WTC11 (cell line): ENCODE data around the gene TIE1.

Experiments
- ATF1 ChIP-seq: sonication (generic); formaldehyde crosslinking; IDR thresholded peaks from 2 replicates; pipeline ENCODE4 v1.8.1; 2023; ENCODE audit warnings: mild to moderate bottlenecking, moderate library complexity, missing genetic modification reagents
- CREB1 ChIP-seq: sonication (generic); formaldehyde crosslinking; IDR thresholded peaks from 2 replicates; pipeline ENCODE4 v1.8.0; 2023; ENCODE audit warnings: mild to moderate bottlenecking, missing genetic modification reagents
- GABPB1 ChIP-seq: sonication (generic); formaldehyde crosslinking; IDR thresholded peaks from 2 replicates; pipeline ENCODE4 v1.8.1; 2023; ENCODE audit warnings: mild to moderate bottlenecking, missing genetic modification reagents
- TF ChIP-seq, protein P1 (sequence below): fragments of 200-600 bp; IDR thresholded peaks from 2 replicates; pipeline ENCODE4 v1.8.0; 2022; ENCODE audit warnings: antibody characterized with exemption
- TF ChIP-seq, protein P2 (sequence below): sonication (generic); formaldehyde crosslinking; IDR thresholded peaks from 2 replicates; pipeline ENCODE4 v1.8.1; 2023; ENCODE audit warnings: mild to moderate bottlenecking, missing genetic modification reagents, moderate library complexity
- TF ChIP-seq, protein P3 (sequence below): sonication (generic); formaldehyde crosslinking; IDR thresholded peaks from 2 replicates; pipeline ENCODE4 v1.8.1; 2022; ENCODE audit warnings: mild to moderate bottlenecking, missing genetic modification reagents, moderate library complexity, borderline replicate concordance
- TF ChIP-seq, protein P4 (sequence below): sonication (generic); formaldehyde crosslinking; IDR thresholded peaks from 2 replicates; pipeline ENCODE4 v1.8.1; 2023; ENCODE audit warnings: mild to moderate bottlenecking, missing genetic modification reagents
- TF ChIP-seq, protein P5 (sequence below): sonication (generic); formaldehyde crosslinking; IDR thresholded peaks from 2 replicates; pipeline ENCODE4 v1.8.0; 2022; ENCODE audit warnings: mild to moderate bottlenecking, missing genetic modification reagents
- TF ChIP-seq, protein P6 (sequence below): sonication (generic); formaldehyde crosslinking; conservative IDR thresholded peaks from 2 replicates; pipeline ENCODE4 v1.8.1; 2022; ENCODE audit warnings: mild to moderate bottlenecking, missing genetic modification reagents
- TF ChIP-seq, protein P7 (sequence below): fragments of 250-450 bp; sonication (Bioruptor Pico); IDR thresholded peaks from 2 replicates; pipeline ENCODE4 v1.9.0; 2021; ENCODE audit warnings: mild to moderate bottlenecking, borderline replicate concordance

DNA sequence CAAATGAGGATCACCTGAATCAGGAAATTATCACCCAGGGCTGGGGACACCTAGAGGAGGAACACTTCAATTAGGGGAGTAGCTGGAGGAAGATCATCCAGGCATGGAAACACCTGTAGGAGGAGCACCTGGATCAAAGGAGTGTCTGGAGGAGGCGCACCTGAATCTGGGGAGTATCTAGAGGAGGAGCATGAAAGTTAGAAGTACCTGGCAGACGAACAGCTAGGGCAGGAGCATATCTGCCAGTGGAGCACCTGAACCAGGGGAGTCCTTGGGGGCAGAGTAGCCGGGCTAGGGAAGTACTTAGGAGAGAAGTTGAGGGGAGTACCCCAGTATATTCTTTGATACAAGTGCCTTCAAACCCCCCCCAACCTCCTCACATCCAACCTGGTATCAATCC is 16.7 kb upstream of the TIE1 start:
- TF ChIP-seq, protein P1, sequence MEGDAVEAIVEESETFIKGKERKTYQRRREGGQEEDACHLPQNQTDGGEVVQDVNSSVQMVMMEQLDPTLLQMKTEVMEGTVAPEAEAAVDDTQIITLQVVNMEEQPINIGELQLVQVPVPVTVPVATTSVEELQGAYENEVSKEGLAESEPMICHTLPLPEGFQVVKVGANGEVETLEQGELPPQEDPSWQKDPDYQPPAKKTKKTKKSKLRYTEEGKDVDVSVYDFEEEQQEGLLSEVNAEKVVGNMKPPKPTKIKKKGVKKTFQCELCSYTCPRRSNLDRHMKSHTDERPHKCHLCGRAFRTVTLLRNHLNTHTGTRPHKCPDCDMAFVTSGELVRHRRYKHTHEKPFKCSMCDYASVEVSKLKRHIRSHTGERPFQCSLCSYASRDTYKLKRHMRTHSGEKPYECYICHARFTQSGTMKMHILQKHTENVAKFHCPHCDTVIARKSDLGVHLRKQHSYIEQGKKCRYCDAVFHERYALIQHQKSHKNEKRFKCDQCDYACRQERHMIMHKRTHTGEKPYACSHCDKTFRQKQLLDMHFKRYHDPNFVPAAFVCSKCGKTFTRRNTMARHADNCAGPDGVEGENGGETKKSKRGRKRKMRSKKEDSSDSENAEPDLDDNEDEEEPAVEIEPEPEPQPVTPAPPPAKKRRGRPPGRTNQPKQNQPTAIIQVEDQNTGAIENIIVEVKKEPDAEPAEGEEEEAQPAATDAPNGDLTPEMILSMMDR: no peak
- TF ChIP-seq CREB1 (CRISPR knock-in tag) (no peak), ATF1 (CRISPR knock-in tag) (no peak), GABPB1 (CRISPR knock-in tag) (no peak)
- TF ChIP-seq, protein P2, sequence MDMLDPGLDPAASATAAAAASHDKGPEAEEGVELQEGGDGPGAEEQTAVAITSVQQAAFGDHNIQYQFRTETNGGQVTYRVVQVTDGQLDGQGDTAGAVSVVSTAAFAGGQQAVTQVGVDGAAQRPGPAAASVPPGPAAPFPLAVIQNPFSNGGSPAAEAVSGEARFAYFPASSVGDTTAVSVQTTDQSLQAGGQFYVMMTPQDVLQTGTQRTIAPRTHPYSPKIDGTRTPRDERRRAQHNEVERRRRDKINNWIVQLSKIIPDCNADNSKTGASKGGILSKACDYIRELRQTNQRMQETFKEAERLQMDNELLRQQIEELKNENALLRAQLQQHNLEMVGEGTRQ (CRISPR knock-in tag): no peak
- TF ChIP-seq, protein P3, sequence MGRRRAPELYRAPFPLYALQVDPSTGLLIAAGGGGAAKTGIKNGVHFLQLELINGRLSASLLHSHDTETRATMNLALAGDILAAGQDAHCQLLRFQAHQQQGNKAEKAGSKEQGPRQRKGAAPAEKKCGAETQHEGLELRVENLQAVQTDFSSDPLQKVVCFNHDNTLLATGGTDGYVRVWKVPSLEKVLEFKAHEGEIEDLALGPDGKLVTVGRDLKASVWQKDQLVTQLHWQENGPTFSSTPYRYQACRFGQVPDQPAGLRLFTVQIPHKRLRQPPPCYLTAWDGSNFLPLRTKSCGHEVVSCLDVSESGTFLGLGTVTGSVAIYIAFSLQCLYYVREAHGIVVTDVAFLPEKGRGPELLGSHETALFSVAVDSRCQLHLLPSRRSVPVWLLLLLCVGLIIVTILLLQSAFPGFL: no peak
- TF ChIP-seq, protein P4, sequence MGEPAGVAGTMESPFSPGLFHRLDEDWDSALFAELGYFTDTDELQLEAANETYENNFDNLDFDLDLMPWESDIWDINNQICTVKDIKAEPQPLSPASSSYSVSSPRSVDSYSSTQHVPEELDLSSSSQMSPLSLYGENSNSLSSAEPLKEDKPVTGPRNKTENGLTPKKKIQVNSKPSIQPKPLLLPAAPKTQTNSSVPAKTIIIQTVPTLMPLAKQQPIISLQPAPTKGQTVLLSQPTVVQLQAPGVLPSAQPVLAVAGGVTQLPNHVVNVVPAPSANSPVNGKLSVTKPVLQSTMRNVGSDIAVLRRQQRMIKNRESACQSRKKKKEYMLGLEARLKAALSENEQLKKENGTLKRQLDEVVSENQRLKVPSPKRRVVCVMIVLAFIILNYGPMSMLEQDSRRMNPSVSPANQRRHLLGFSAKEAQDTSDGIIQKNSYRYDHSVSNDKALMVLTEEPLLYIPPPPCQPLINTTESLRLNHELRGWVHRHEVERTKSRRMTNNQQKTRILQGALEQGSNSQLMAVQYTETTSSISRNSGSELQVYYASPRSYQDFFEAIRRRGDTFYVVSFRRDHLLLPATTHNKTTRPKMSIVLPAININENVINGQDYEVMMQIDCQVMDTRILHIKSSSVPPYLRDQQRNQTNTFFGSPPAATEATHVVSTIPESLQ: no peak
- TF ChIP-seq, protein P5, sequence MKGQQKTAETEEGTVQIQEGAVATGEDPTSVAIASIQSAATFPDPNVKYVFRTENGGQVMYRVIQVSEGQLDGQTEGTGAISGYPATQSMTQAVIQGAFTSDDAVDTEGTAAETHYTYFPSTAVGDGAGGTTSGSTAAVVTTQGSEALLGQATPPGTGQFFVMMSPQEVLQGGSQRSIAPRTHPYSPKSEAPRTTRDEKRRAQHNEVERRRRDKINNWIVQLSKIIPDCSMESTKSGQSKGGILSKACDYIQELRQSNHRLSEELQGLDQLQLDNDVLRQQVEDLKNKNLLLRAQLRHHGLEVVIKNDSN (CRISPR knock-in tag): no peak
- TF ChIP-seq, protein P6, sequence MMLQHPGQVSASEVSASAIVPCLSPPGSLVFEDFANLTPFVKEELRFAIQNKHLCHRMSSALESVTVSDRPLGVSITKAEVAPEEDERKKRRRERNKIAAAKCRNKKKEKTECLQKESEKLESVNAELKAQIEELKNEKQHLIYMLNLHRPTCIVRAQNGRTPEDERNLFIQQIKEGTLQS (CRISPR knock-in tag): no peak
- TF ChIP-seq, protein P7, sequence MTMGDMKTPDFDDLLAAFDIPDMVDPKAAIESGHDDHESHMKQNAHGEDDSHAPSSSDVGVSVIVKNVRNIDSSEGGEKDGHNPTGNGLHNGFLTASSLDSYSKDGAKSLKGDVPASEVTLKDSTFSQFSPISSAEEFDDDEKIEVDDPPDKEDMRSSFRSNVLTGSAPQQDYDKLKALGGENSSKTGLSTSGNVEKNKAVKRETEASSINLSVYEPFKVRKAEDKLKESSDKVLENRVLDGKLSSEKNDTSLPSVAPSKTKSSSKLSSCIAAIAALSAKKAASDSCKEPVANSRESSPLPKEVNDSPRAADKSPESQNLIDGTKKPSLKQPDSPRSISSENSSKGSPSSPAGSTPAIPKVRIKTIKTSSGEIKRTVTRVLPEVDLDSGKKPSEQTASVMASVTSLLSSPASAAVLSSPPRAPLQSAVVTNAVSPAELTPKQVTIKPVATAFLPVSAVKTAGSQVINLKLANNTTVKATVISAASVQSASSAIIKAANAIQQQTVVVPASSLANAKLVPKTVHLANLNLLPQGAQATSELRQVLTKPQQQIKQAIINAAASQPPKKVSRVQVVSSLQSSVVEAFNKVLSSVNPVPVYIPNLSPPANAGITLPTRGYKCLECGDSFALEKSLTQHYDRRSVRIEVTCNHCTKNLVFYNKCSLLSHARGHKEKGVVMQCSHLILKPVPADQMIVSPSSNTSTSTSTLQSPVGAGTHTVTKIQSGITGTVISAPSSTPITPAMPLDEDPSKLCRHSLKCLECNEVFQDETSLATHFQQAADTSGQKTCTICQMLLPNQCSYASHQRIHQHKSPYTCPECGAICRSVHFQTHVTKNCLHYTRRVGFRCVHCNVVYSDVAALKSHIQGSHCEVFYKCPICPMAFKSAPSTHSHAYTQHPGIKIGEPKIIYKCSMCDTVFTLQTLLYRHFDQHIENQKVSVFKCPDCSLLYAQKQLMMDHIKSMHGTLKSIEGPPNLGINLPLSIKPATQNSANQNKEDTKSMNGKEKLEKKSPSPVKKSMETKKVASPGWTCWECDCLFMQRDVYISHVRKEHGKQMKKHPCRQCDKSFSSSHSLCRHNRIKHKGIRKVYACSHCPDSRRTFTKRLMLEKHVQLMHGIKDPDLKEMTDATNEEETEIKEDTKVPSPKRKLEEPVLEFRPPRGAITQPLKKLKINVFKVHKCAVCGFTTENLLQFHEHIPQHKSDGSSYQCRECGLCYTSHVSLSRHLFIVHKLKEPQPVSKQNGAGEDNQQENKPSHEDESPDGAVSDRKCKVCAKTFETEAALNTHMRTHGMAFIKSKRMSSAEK (CRISPR knock-in tag): no peak
